SK-N-SH (cell line): ENCODE results near the gene CDC42. TPM values are rescaled to one million over a fixed set of nuclear protein-coding genes. Genes with fewer than 3 reads are reported as not detected.

Source experiments
- CTCF ChIA-PET: fragments of 300-600, 350-600 bp; formaldehyde crosslinking; extraction: SDS; loops from one replicate; lab custom pipeline; 2021; lab: Yijun Ruan, JAX
- POLR2A ChIA-PET: fragments of 350-600 bp; sonication (Branson Sonifier 250); formaldehyde crosslinking; extraction: SDS; loops from one replicate; lab custom pipeline; 2020; ENCODE audit warnings: antibody characterized with exemption, inconsistent platforms; lab: Yijun Ruan, JAX
- DNase-seq: peaks from one replicate; pipeline ENCODE4 v3.0.0; 2012
- H2AFZ ChIP-seq: fragments of 200-600 bp; sonication (generic); 2 replicates; pipeline ENCODE4 v1.8.1; 2016; ENCODE audit warnings: antibody characterized with exemption, mild to moderate bottlenecking, low read depth
- H3F3A ChIP-seq: fragments of 200-600 bp; sonication (generic); replicated peaks from 2 replicates; pipeline ENCODE3; 2016; ENCODE audit warnings: antibody characterized with exemption, mild to moderate bottlenecking; ENCODE audit not compliant: insufficient read depth
- H3K27ac ChIP-seq, 2 experiments: fragments of 200-500 bp in 1 of 2; fragments of 200-600 bp in 1 of 2; sonication (Bioruptor generic) in 1 of 2; sonication (generic), shearing (Covaris generic) in 1 of 2; 2 replicates each; pipeline versions ENCODE4 v1.5.1 to v1.6.1; 2014 to 2016; ENCODE audit warnings: low read depth in 2 of 2, inconsistent platforms in 1 of 2, low read length in 1 of 2, mild to moderate bottlenecking in 1 of 2, mixed read lengths in 1 of 2
- H3K27me3 ChIP-seq: fragments of 200-600 bp; sonication (generic), shearing (Covaris generic); 2 replicates; pipeline ENCODE4 v1.6.1; 2016; ENCODE audit warnings: mixed run types; ENCODE audit not compliant: insufficient read depth
- H3K36me3 ChIP-seq, 2 experiments: fragments of 200-500 bp in 1 of 2; fragments of 200-600 bp in 1 of 2; sonication (Bioruptor generic) in 1 of 2; sonication (generic) in 1 of 2; replicated peaks in 1 of 2; 2 replicates each; pipeline versions ENCODE3 to v1.5.1; 2014 to 2016; ENCODE audit warnings: low read length in 1 of 2, mild to moderate bottlenecking in 1 of 2; ENCODE audit not compliant: insufficient read depth in 2 of 2, control insufficient read depth in 1 of 2
- H3K4me1 ChIP-seq, 2 experiments: fragments of 200-500 bp in 1 of 2; fragments of 200-600 bp in 1 of 2; sonication (Bioruptor generic) in 1 of 2; sonication (generic), shearing (Covaris generic) in 1 of 2; 2 replicates each; pipeline versions ENCODE4 v1.5.1 to v1.6.1; 2014 to 2016; ENCODE audit warnings: low read depth in 1 of 2, low read length in 1 of 2, mixed run types in 1 of 2; ENCODE audit not compliant: insufficient read depth in 2 of 2, control insufficient read depth in 1 of 2
- H3K4me2 ChIP-seq: fragments of 200-600 bp; sonication (generic), shearing (Covaris generic); 2 replicates; pipeline ENCODE4 v1.6.1; 2017; ENCODE audit warnings: mixed run types
- H3K4me3 ChIP-seq, 2 experiments: fragments of 200-500 bp in 1 of 2; fragments of 200-600 bp in 1 of 2; sonication (Bioruptor generic) in 1 of 2; sonication (generic), shearing (Covaris generic) in 1 of 2; 2 replicates each; pipeline versions ENCODE4 v1.5.1 to v1.8.1; 2014 to 2016; ENCODE audit warnings: low read depth in 2 of 2, inconsistent platforms in 1 of 2, low read length in 1 of 2, mild to moderate bottlenecking in 1 of 2, mixed read lengths in 1 of 2, moderate library complexity in 1 of 2
- H3K79me2 ChIP-seq: fragments of 200-600 bp; sonication (generic); 2 replicates; pipeline ENCODE4 v1.8.1; 2017; ENCODE audit warnings: mild to moderate bottlenecking; ENCODE audit not compliant: insufficient read depth
- H3K9ac ChIP-seq: fragments of 200-600 bp; sonication (generic); 2 replicates; pipeline ENCODE4 v1.6.1; 2017; ENCODE audit warnings: mixed run types
- H3K9me2 ChIP-seq: fragments of 200-600 bp; sonication (generic); 2 replicates; pipeline ENCODE4 v1.6.1; 2017; ENCODE audit warnings: mixed run types
- H3K9me3 ChIP-seq: fragments of 200-600 bp; sonication (generic); 2 replicates; pipeline ENCODE4 v1.6.1; 2017; ENCODE audit warnings: mixed run types, mild to moderate bottlenecking, moderate library complexity
- H4K20me1 ChIP-seq: fragments of 200-600 bp; sonication (generic); 2 replicates; pipeline ENCODE4 v1.6.1; 2017; ENCODE audit warnings: mild to moderate bottlenecking, mixed run types; ENCODE audit not compliant: insufficient read depth
- CHD2 ChIP-seq: fragments of 150-350 bp; IDR thresholded peaks from 2 replicates; pipeline ENCODE4 v1.6.1; 2018; ENCODE audit warnings: low read length; ENCODE audit not compliant: partially characterized antibody
- ELF1 ChIP-seq: IDR thresholded peaks from 2 replicates; pipeline ENCODE4 v1.4.0; 2012
- EP300 ChIP-seq, 2 experiments: IDR thresholded peaks; 2 replicates each; pipeline versions ENCODE4 v1.4.0 to v1.6.1; 2012; ENCODE audit warnings: borderline replicate concordance in 1 of 2, low read depth in 1 of 2, low read length in 1 of 2
- EZH2phosphoT487 ChIP-seq: fragments of 200-600 bp; sonication (generic); IDR thresholded peaks from 2 replicates; pipeline ENCODE4 v1.6.1; 2017; ENCODE audit warnings: low read depth, mixed run types, mild to moderate bottlenecking, antibody characterized with exemption, moderate library complexity, borderline replicate concordance
- FOSL2 ChIP-seq: IDR thresholded peaks from 2 replicates; pipeline ENCODE4 v1.4.0; 2012; ENCODE audit warnings: low read depth, mild to moderate bottlenecking, moderate library complexity, borderline replicate concordance
- FOXM1 ChIP-seq: IDR thresholded peaks from 2 replicates; pipeline ENCODE4 v1.4.0; 2012; ENCODE audit warnings: low read depth, mild to moderate bottlenecking
- MXI1 ChIP-seq: IDR thresholded peaks from 2 replicates; pipeline ENCODE4 v1.6.1; 2012; ENCODE audit warnings: mild to moderate bottlenecking, low read depth, low read length, improper control_type of control experiment
- NFIC ChIP-seq: IDR thresholded peaks from 2 replicates; pipeline ENCODE4 v1.4.0; 2012; ENCODE audit warnings: borderline replicate concordance
- POLR2AphosphoS5 ChIP-seq: IDR thresholded peaks from 2 replicates; pipeline ENCODE4 v1.6.1; 2012; ENCODE audit warnings: low read depth, low read length
- RAD21 ChIP-seq: IDR thresholded peaks from 2 replicates; pipeline ENCODE4 v1.6.1; 2012; ENCODE audit warnings: mild to moderate bottlenecking, low read length
- SIN3A ChIP-seq: IDR thresholded peaks from 2 replicates; pipeline ENCODE4 v1.6.1; 2012; ENCODE audit warnings: low read depth, mild to moderate bottlenecking, low read length, moderate library complexity, borderline replicate concordance
- TCF12 ChIP-seq: IDR thresholded peaks from 2 replicates; pipeline ENCODE4 v1.4.0; 2012
- TEAD4 ChIP-seq: IDR thresholded peaks from 2 replicates; pipeline ENCODE4 v1.4.0; 2012; ENCODE audit warnings: mild to moderate bottlenecking, borderline replicate concordance; ENCODE audit not compliant: insufficient read depth
- WGBS: methylation state at CpG from one replicate; pipeline ENCODE4 v1.1.6; 2017; ENCODE audit warnings: low lambda C conversion rate; 5-methylcytosine and 5-hydroxymethylcytosine counted together
- polyA plus RNA-seq, 3 experiments: library from polyadenylated mRNA; depleted of rRNA; stranded (reverse); fragments of >200 nt; gene quantifications; 2 replicates each; pipeline ENCODE4 v1.2.3, GENCODE V29; 2012
- TF ChIP-seq, protein P1 (sequence below): fragments of 150-350 bp; IDR thresholded peaks from 2 replicates; pipeline ENCODE4 v1.6.1; 2016; ENCODE audit warnings: mild to moderate bottlenecking, low read depth, low read length
- TF ChIP-seq, protein P2 (sequence below): IDR thresholded peaks from 2 replicates; pipeline ENCODE4 v1.4.0; 2012; ENCODE audit warnings: low read depth, borderline replicate concordance
- TF ChIP-seq, protein P3 (sequence below): fragments of 200-600 bp; sonication (generic); IDR thresholded peaks from 2 replicates; pipeline ENCODE4 v1.6.1; 2017; ENCODE audit warnings: antibody characterized with exemption, mild to moderate bottlenecking, moderate library complexity
- TF ChIP-seq, protein P4 (sequence below): IDR thresholded peaks from 2 replicates; pipeline ENCODE4 v1.6.1; 2012; ENCODE audit warnings: mild to moderate bottlenecking, low read depth, low read length, moderate library complexity
- TF ChIP-seq, protein P5 (sequence below): IDR thresholded peaks from 2 replicates; pipeline ENCODE4; 2012

The CDC42 gene
- polyA plus RNA-seq, 1 of the 3 experiments (the other 2 are of a cell fraction): 113 TPM

DNA sequence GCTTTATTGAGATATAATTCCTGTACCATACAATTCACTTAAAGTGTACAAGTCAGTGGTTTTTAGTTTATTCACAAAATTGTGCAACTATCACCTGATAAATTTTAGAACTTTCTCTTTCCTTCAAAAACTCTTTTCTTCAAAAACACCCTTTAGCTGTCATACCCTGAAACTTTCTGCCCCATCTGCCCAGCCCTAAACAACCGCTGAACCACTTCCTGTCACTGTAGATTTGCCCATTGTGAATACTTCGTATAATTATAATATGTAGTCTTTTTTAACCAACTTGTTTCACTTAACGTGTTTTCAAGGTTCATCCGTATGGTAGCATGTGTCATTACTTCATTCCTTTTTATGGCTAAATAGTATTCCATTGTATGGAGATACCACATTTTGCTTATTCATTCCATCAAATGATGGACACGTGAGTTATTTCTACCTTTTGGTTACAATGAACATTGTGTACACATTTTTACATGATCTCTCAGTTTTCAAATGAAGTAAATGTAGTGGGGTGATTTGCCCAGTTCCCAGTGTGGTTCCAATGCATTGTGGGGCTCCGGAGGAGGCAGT lies 52.4 kb downstream of the CDC42 start:
- Histone ChIP-seq H3K9ac (no peak overlapping the region), H4K20me1 (peaks cover 100% of the 10 kb centered on the region)
- 94% methylated on average over 6 of the region's 6 CpGs for WGBS

More for the DNA sequence above, 52.4 kb downstream of the CDC42 start:
- Histone ChIP-seq H3K9me2 (no peaks in the 10 kb centered on the region), H3K4me3 (no peak overlapping the region), H3K9me3 (no peaks in the 10 kb centered on the region), H3K27ac (no peak overlapping the region; a peak in 2 of 4 replicates), H3K4me1 (peaks cover 0 to 20% of the 10 kb centered on the region in 2 experiments; a peak in 1 of 4 replicates), H3K79me2 (peaks cover 88% of the 10 kb centered on the region), H3K27me3 (no peaks in the 10 kb centered on the region), H3K4me2 (no peak overlapping the region), H2AFZ (no peak overlapping the region), H3F3A (peaks cover 27% of the 10 kb centered on the region), H3K36me3 (peaks cover 20 to 52% of the 10 kb centered on the region in 2 experiments)
- TF ChIP-seq, protein P1, sequence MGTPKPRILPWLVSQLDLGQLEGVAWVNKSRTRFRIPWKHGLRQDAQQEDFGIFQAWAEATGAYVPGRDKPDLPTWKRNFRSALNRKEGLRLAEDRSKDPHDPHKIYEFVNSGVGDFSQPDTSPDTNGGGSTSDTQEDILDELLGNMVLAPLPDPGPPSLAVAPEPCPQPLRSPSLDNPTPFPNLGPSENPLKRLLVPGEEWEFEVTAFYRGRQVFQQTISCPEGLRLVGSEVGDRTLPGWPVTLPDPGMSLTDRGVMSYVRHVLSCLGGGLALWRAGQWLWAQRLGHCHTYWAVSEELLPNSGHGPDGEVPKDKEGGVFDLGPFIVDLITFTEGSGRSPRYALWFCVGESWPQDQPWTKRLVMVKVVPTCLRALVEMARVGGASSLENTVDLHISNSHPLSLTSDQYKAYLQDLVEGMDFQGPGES: no peak
- TF ChIP-seq TEAD4: no peak
- no peak for TF ChIP-seq SIN3A
- no peak for TF ChIP-seq FOXM1
- no peak for TF ChIP-seq POLR2AphosphoS5
- no peak for TF ChIP-seq RAD21
- TF ChIP-seq EP300 (IDR thresholded peaks at IDR 0.05; ENCODE audit: borderline replicate concordance in 1 of 2, low read depth in 1 of 2, low read length in 1 of 2): no peak
- no peak for TF ChIP-seq ELF1
- TF ChIP-seq NFIC: no peak
- TF ChIP-seq, protein P2, sequence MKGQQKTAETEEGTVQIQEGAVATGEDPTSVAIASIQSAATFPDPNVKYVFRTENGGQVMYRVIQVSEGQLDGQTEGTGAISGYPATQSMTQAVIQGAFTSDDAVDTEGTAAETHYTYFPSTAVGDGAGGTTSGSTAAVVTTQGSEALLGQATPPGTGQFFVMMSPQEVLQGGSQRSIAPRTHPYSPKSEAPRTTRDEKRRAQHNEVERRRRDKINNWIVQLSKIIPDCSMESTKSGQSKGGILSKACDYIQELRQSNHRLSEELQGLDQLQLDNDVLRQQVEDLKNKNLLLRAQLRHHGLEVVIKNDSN: no peak
- no peak for TF ChIP-seq CHD2
- TF ChIP-seq, protein P3, sequence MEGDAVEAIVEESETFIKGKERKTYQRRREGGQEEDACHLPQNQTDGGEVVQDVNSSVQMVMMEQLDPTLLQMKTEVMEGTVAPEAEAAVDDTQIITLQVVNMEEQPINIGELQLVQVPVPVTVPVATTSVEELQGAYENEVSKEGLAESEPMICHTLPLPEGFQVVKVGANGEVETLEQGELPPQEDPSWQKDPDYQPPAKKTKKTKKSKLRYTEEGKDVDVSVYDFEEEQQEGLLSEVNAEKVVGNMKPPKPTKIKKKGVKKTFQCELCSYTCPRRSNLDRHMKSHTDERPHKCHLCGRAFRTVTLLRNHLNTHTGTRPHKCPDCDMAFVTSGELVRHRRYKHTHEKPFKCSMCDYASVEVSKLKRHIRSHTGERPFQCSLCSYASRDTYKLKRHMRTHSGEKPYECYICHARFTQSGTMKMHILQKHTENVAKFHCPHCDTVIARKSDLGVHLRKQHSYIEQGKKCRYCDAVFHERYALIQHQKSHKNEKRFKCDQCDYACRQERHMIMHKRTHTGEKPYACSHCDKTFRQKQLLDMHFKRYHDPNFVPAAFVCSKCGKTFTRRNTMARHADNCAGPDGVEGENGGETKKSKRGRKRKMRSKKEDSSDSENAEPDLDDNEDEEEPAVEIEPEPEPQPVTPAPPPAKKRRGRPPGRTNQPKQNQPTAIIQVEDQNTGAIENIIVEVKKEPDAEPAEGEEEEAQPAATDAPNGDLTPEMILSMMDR: no peak
- TF ChIP-seq, protein P4, sequence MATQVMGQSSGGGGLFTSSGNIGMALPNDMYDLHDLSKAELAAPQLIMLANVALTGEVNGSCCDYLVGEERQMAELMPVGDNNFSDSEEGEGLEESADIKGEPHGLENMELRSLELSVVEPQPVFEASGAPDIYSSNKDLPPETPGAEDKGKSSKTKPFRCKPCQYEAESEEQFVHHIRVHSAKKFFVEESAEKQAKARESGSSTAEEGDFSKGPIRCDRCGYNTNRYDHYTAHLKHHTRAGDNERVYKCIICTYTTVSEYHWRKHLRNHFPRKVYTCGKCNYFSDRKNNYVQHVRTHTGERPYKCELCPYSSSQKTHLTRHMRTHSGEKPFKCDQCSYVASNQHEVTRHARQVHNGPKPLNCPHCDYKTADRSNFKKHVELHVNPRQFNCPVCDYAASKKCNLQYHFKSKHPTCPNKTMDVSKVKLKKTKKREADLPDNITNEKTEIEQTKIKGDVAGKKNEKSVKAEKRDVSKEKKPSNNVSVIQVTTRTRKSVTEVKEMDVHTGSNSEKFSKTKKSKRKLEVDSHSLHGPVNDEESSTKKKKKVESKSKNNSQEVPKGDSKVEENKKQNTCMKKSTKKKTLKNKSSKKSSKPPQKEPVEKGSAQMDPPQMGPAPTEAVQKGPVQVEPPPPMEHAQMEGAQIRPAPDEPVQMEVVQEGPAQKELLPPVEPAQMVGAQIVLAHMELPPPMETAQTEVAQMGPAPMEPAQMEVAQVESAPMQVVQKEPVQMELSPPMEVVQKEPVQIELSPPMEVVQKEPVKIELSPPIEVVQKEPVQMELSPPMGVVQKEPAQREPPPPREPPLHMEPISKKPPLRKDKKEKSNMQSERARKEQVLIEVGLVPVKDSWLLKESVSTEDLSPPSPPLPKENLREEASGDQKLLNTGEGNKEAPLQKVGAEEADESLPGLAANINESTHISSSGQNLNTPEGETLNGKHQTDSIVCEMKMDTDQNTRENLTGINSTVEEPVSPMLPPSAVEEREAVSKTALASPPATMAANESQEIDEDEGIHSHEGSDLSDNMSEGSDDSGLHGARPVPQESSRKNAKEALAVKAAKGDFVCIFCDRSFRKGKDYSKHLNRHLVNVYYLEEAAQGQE: no peak
- TF ChIP-seq, protein P5, sequence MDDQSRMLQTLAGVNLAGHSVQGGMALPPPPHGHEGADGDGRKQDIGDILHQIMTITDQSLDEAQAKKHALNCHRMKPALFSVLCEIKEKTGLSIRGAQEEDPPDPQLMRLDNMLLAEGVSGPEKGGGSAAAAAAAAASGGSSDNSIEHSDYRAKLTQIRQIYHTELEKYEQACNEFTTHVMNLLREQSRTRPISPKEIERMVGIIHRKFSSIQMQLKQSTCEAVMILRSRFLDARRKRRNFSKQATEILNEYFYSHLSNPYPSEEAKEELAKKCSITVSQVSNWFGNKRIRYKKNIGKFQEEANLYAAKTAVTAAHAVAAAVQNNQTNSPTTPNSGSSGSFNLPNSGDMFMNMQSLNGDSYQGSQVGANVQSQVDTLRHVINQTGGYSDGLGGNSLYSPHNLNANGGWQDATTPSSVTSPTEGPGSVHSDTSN: no peak
- no peak for TF ChIP-seq EZH2phosphoT487
- TF ChIP-seq MXI1: no peak
- no peak for TF ChIP-seq FOSL2
- no peak for TF ChIP-seq TCF12
- CTCF ChIA-PET: interaction anchor here (0.7 to 8.2 kb wide), 37 partner anchors 8 to 704 kb away, joined by 3 to 82 read pairs (median 4); partner anchors contain the start of gene CDC42
- POLR2A ChIA-PET: interaction anchor here (0.9 to 1.1 kb wide), 2 partner anchors 12 to 311 kb away, joined by 3 read pairs; no protein-coding TSS in a partner anchor
- DNase-seq: no peak
